Measurements from ENCODE around the gene KAT6B.

KAT6B gene

GRCh38 chr10:75062506-75063299 is 236.3 kb downstream of the KAT6B start:
- no peaks in the 10 kb centered on the region for H3K27me3 ChIP-seq (replicated peaks in 2 of 5; ENCODE audit: control insufficient read depth in 4 of 5, insufficient read depth in 5 of 5, low read length in 4 of 5)
- no peaks in the 10 kb centered on the region for H3K36me3 ChIP-seq (ENCODE audit: control insufficient read depth in 4 of 4, insufficient read depth in 4 of 4, low read length in 3 of 4)
- DNase-seq = peak in 1 of 3 donors; percentile 84
- ChIA-PET POLR2A (no interaction called here), CTCF (interaction anchor here (1.0 kb wide), 1 partner anchor 10 kb away, joined by 3 read pairs; no protein-coding TSS in a partner anchor)
- no peak overlapping the region for H3K4me3 ChIP-seq (ENCODE audit: control insufficient read depth in 1 of 7, extremely low read depth in 1 of 7, insufficient read depth in 4 of 7, low read depth in 2 of 7, low read length in 6 of 7)
- 53% methylated on average over 7 of the region's 10 CpGs for WGBS (ENCODE audit: insufficient coverage)
- no peak overlapping the region for H3K27ac ChIP-seq (ENCODE audit: insufficient read depth in 1 of 2, low read depth in 1 of 2, low read length in 2 of 2, poor library complexity in 1 of 2, severe bottlenecking in 2 of 2)
- H3K9me3 ChIP-seq (ENCODE audit: control extremely low read depth in 1 of 5, control insufficient read depth in 4 of 5, insufficient read depth in 2 of 5, low read depth in 1 of 5, low read length in 4 of 5) = no peaks in the 10 kb centered on the region
- peaks cover 0 to 4% (median 0%) of the 10 kb centered on the region in 4 experiments for H3K4me1 ChIP-seq (ENCODE audit: control extremely low read depth in 1 of 4, control insufficient read depth in 4 of 4, insufficient read depth in 4 of 4, low read length in 3 of 4)

GRCh38 chr10:75063461-75064230 is 237.2 kb downstream of the KAT6B start:
- no peak overlapping the region for H3K4me3 ChIP-seq (ENCODE audit: control insufficient read depth in 1 of 7, extremely low read depth in 1 of 7, insufficient read depth in 4 of 7, low read depth in 2 of 7, low read length in 6 of 7)
- H3K36me3 ChIP-seq (ENCODE audit: control insufficient read depth in 4 of 4, insufficient read depth in 4 of 4, low read length in 3 of 4) = no peaks in the 10 kb centered on the region
- 97% methylated on average over 4 of the region's 8 CpGs for WGBS (ENCODE audit: insufficient coverage)
- peaks cover 0 to 4% (median 0%) of the 10 kb centered on the region in 4 experiments for H3K4me1 ChIP-seq (ENCODE audit: control extremely low read depth in 1 of 4, control insufficient read depth in 4 of 4, insufficient read depth in 4 of 4, low read length in 3 of 4)
- H3K27me3 ChIP-seq (replicated peaks in 2 of 5; ENCODE audit: control insufficient read depth in 4 of 5, insufficient read depth in 5 of 5, low read length in 4 of 5) = no peaks in the 10 kb centered on the region
- ChIA-PET CTCF (no interaction called here), POLR2A (no interaction called here)
- no peak overlapping the region for H3K27ac ChIP-seq (ENCODE audit: insufficient read depth in 1 of 2, low read depth in 1 of 2, low read length in 2 of 2, poor library complexity in 1 of 2, severe bottlenecking in 2 of 2)
- H3K9me3 ChIP-seq (ENCODE audit: control extremely low read depth in 1 of 5, control insufficient read depth in 4 of 5, insufficient read depth in 2 of 5, low read depth in 1 of 5, low read length in 4 of 5) = no peaks in the 10 kb centered on the region
- DNase-seq = no peak

- Histone ChIP-seq H3K4me3 (ENCODE audit: control insufficient read depth in 1 of 7, extremely low read depth in 1 of 7, insufficient read depth in 4 of 7, low read depth in 2 of 7, low read length in 6 of 7) (no peak overlapping the region), H3K4me1 (ENCODE audit: control extremely low read depth in 1 of 4, control insufficient read depth in 4 of 4, insufficient read depth in 4 of 4, low read length in 3 of 4) (peaks cover 0 to 4% (median 0%) of the 10 kb centered on the region in 4 experiments), H3K27ac (ENCODE audit: insufficient read depth in 1 of 2, low read depth in 1 of 2, low read length in 2 of 2, poor library complexity in 1 of 2, severe bottlenecking in 2 of 2) (no peak overlapping the region), H3K36me3 (ENCODE audit: control insufficient read depth in 4 of 4, insufficient read depth in 4 of 4, low read length in 3 of 4) (no peaks in the 10 kb centered on the region), H3K27me3 (replicated peaks in 2 of 5; ENCODE audit: control insufficient read depth in 4 of 5, insufficient read depth in 5 of 5, low read length in 4 of 5) (no peaks in the 10 kb centered on the region), H3K9me3 (ENCODE audit: control extremely low read depth in 1 of 5, control insufficient read depth in 4 of 5, insufficient read depth in 2 of 5, low read depth in 1 of 5, low read length in 4 of 5) (no peaks in the 10 kb centered on the region)
- POLR2A ChIA-PET = no interaction called here
- CTCF ChIA-PET = interaction anchor here (0.7 to 1.2 kb wide), 3 partner anchors 12 to 23 kb away, joined by 3 read pairs; no protein-coding TSS in a partner anchor
- no peak for DNase-seq
- 94% methylated on average over 4 of the region's 4 CpGs for WGBS (ENCODE audit: insufficient coverage)
Measured at GRCh38 chr10:75065076-75065475, 238.7 kb downstream of the KAT6B start.

- H3K27ac ChIP-seq (ENCODE audit: insufficient read depth in 1 of 2, low read depth in 1 of 2, low read length in 2 of 2, poor library complexity in 1 of 2, severe bottlenecking in 2 of 2) = no peak overlapping the region
- H3K4me3 ChIP-seq (ENCODE audit: control insufficient read depth in 1 of 7, extremely low read depth in 1 of 7, insufficient read depth in 4 of 7, low read depth in 2 of 7, low read length in 6 of 7) = no peak overlapping the region
- H3K9me3 ChIP-seq (ENCODE audit: control extremely low read depth in 1 of 5, control insufficient read depth in 4 of 5, insufficient read depth in 2 of 5, low read depth in 1 of 5, low read length in 4 of 5) = no peaks in the 10 kb centered on the region
- CTCF ChIA-PET = no interaction called here
- H3K27me3 ChIP-seq (replicated peaks in 2 of 5; ENCODE audit: control insufficient read depth in 4 of 5, insufficient read depth in 5 of 5, low read length in 4 of 5) = no peaks in the 10 kb centered on the region
- no peak for DNase-seq
- WGBS (ENCODE audit: insufficient coverage) = 100% methylated on average over 1 of the region's 5 CpGs
- H3K36me3 ChIP-seq (ENCODE audit: control insufficient read depth in 4 of 4, insufficient read depth in 4 of 4, low read length in 3 of 4) = no peaks in the 10 kb centered on the region
- POLR2A ChIA-PET = no interaction called here
- H3K4me1 ChIP-seq (ENCODE audit: control extremely low read depth in 1 of 4, control insufficient read depth in 4 of 4, insufficient read depth in 4 of 4, low read length in 3 of 4) = peaks cover 0 to 10% (median 3%) of the 10 kb centered on the region in 4 experiments
Measured at GRCh38 chr10:75066271-75066670, 239.9 kb downstream of the KAT6B start.

GRCh38 chr10:75067272-75067671 is 240.9 kb downstream of the KAT6B start:
- POLR2A ChIA-PET = no interaction called here
- no peaks in the 10 kb centered on the region for H3K9me3 ChIP-seq (ENCODE audit: control extremely low read depth in 1 of 5, control insufficient read depth in 4 of 5, insufficient read depth in 2 of 5, low read depth in 1 of 5, low read length in 4 of 5)
- DNase-seq = no peak
- no peaks in the 10 kb centered on the region for H3K36me3 ChIP-seq (ENCODE audit: control insufficient read depth in 4 of 4, insufficient read depth in 4 of 4, low read length in 3 of 4)
- CTCF ChIA-PET = no interaction called here
- H3K4me3 ChIP-seq (ENCODE audit: control insufficient read depth in 1 of 7, extremely low read depth in 1 of 7, insufficient read depth in 4 of 7, low read depth in 2 of 7, low read length in 6 of 7) = no peak overlapping the region
- no peak overlapping the region for H3K27ac ChIP-seq (ENCODE audit: insufficient read depth in 1 of 2, low read depth in 1 of 2, low read length in 2 of 2, poor library complexity in 1 of 2, severe bottlenecking in 2 of 2)
- 92% methylated on average over 4 of the region's 7 CpGs for WGBS (ENCODE audit: insufficient coverage)
- peaks cover 0 to 6% (median 3%) of the 10 kb centered on the region in 4 experiments for H3K4me1 ChIP-seq (ENCODE audit: control extremely low read depth in 1 of 4, control insufficient read depth in 4 of 4, insufficient read depth in 4 of 4, low read length in 3 of 4)
- no peaks in the 10 kb centered on the region for H3K27me3 ChIP-seq (replicated peaks in 2 of 5; ENCODE audit: control insufficient read depth in 4 of 5, insufficient read depth in 5 of 5, low read length in 4 of 5)

GRCh38 chr10:75068523-75068922 is 242.1 kb downstream of the KAT6B start:
- H3K9me3 ChIP-seq (ENCODE audit: control extremely low read depth in 1 of 5, control insufficient read depth in 4 of 5, insufficient read depth in 2 of 5, low read depth in 1 of 5, low read length in 4 of 5) = no peaks in the 10 kb centered on the region
- DNase-seq = no peak
- H3K27ac ChIP-seq (ENCODE audit: insufficient read depth in 1 of 2, low read depth in 1 of 2, low read length in 2 of 2, poor library complexity in 1 of 2, severe bottlenecking in 2 of 2) = no peak overlapping the region
- H3K27me3 ChIP-seq (replicated peaks in 2 of 5; ENCODE audit: control insufficient read depth in 4 of 5, insufficient read depth in 5 of 5, low read length in 4 of 5) = no peaks in the 10 kb centered on the region
- POLR2A ChIA-PET = no interaction called here
- no peaks in the 10 kb centered on the region for H3K36me3 ChIP-seq (ENCODE audit: control insufficient read depth in 4 of 4, insufficient read depth in 4 of 4, low read length in 3 of 4)
- H3K4me3 ChIP-seq (ENCODE audit: control insufficient read depth in 1 of 7, extremely low read depth in 1 of 7, insufficient read depth in 4 of 7, low read depth in 2 of 7, low read length in 6 of 7) = no peak overlapping the region
- peaks cover 0 to 6% (median 3%) of the 10 kb centered on the region in 4 experiments for H3K4me1 ChIP-seq (ENCODE audit: control extremely low read depth in 1 of 4, control insufficient read depth in 4 of 4, insufficient read depth in 4 of 4, low read length in 3 of 4)
- 100% methylated on average over 1 of the region's 6 CpGs for WGBS (ENCODE audit: insufficient coverage)
- CTCF ChIA-PET = no interaction called here

GRCh38 chr10:75070476-75070875 is 244.1 kb downstream of the KAT6B start:
- peaks cover 0 to 6% (median 3%) of the 10 kb centered on the region in 4 experiments for H3K4me1 ChIP-seq (ENCODE audit: control extremely low read depth in 1 of 4, control insufficient read depth in 4 of 4, insufficient read depth in 4 of 4, low read length in 3 of 4)
- ChIA-PET POLR2A (interaction anchor here (0.6 kb wide), 1 partner anchor 606 kb away, joined by 3 read pairs; no protein-coding TSS in a partner anchor), CTCF (interaction anchor here (1.1 to 1.4 kb wide), 3 partner anchors 25 to 828 kb away, joined by 3 read pairs; no protein-coding TSS in a partner anchor)
- DNase-seq = no peak
- no peak overlapping the region for H3K27ac ChIP-seq (ENCODE audit: insufficient read depth in 1 of 2, low read depth in 1 of 2, low read length in 2 of 2, poor library complexity in 1 of 2, severe bottlenecking in 2 of 2)
- no peak overlapping the region for H3K4me3 ChIP-seq (ENCODE audit: control insufficient read depth in 1 of 7, extremely low read depth in 1 of 7, insufficient read depth in 4 of 7, low read depth in 2 of 7, low read length in 6 of 7)
- no peaks in the 10 kb centered on the region for H3K27me3 ChIP-seq (replicated peaks in 2 of 5; ENCODE audit: control insufficient read depth in 4 of 5, insufficient read depth in 5 of 5, low read length in 4 of 5)
- 97% methylated on average over 11 of the region's 11 CpGs for WGBS (ENCODE audit: insufficient coverage)
- H3K36me3 ChIP-seq (ENCODE audit: control insufficient read depth in 4 of 4, insufficient read depth in 4 of 4, low read length in 3 of 4) = no peaks in the 10 kb centered on the region
- H3K9me3 ChIP-seq (ENCODE audit: control extremely low read depth in 1 of 5, control insufficient read depth in 4 of 5, insufficient read depth in 2 of 5, low read depth in 1 of 5, low read length in 4 of 5) = no peaks in the 10 kb centered on the region

All from common myeloid progenitor, CD34-positive (primary cell).